Measurements from ENCODE around the gene RPGR.

RPGR gene

GRCh38 chrX:38326086-38326485 is 1.2 kb downstream of the RPGR start:
- DNase-seq, result no peak

GRCh38 chrX:38320819-38321218 is 6.5 kb downstream of the RPGR start:
- no peak for DNase-seq

DNA sequence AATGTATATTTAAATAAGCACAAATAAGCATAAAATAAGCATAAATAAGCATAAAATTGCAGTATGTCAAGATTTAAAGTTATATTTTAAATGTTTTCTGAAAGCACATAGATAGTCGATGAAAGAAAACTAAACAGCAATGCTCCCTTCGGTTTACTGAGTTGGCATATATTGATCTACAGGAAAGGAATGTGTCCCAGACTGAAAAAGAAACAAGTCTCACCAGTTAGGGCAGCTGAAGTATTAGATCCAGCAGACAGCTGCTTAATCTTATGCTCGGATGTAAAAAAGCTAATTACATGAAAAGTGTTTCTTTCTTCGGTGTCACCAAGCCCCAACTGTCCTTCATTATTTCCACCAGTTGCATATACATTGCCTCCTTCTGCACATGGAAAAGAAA is 8.7 kb downstream of the RPGR start:
- no peak for DNase-seq

DNA sequence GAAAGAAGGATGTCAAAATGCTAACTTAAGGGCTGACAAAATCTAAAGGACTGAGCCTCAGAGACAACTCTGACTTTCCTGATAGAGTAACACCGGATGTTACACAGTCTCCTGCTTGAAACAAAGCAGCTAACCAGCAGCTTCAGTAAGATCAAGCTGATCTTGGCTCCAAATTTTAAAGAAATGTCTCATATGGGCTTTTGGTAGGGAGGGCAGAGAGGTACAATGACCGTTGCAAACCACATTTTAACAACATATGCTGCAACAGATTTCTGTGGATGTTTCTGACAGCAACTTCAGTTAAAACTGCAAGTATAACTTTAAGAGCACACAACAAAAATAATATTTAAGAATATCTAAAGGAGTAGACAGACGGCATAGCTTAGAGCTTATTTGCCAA is 9.1 kb downstream of the RPGR start:
- no peak for DNase-seq

DNA sequence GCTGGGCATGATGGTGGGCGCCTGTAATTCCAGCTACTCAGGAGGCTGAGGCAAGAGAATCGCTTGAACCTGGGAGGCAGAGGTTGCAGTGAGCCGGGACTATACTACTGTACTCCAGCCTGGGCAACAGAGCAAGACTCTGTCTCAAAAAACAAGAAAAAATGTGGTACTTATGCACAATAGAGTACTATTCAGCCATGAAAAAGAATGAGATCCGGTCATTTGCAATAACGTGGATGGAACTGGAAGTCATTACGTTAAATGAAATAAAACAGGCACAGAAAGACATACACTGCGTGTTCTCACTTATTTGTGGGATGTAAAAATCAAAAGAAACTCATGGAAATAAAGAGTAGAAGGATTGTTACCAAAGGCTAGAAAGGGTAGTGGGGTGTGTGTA is 12.1 kb downstream of the RPGR start:
- DNase-seq, result no peak

DNA sequence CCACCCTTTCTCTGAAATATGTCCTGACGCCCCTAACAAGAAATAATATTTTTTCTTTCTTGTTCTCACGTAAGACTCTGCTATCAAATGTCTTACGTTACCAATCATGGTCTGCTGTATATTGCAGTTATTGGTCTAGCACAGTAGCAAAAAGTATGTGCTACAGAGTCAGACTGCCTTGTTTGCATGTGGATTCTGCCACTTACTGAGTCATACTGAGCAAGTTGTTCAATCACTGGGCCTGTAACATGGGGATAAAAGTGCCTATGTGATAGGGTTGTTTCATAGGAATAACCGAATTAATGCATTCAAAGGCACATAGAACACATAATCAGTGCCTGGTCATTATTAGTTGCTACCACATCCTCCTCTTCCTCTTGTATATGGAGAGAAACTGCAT is 14.1 kb downstream of the RPGR start:
- no peak for DNase-seq

GRCh38 chrX:38312436-38312835 is 14.9 kb downstream of the RPGR start:
- no peak for DNase-seq

GRCh38 chrX:38311743-38312142 is 15.6 kb downstream of the RPGR start:
- no peak for DNase-seq

DNA sequence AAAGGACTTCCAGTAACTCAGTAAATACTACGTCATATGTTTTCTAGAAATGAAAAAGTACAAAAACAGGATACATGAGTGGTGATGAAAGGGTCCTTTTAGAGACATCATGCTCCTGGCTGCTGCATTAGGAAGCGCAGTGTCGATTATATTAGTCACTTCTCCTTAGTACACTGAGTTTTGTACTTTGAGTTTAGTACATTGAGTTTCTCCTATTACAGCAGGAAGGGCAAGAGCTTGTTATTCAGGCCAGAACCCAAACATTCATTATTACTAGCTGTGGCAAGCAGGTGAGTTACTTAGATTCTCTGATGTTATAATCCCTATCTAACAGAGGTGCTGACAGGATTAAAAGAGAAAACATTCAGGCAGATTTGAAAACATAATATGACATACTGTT is 21.3 kb downstream of the RPGR start:
- no peak for DNase-seq

DNA sequence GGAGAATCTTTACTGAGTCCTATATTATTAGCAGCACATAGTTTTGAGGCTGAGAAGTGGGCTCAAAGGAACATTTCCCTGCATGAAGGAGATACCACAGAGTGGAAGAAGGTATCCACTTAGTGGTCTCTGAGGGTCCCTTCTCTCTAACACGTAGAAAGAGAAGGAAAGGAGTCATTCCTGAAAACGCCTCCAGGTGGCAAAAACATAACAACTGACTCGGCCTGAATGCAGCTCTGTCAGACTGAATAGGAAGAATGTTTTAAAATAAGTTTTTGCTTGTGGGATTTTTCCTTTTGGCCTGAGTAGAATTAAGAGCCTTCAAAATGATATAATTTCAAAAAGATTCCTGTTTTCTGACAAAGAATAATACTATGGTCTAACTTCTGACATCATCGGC is 23.3 kb downstream of the RPGR start:
- DNase-seq, result peak; percentile 12

GRCh38 chrX:38293741-38294140 is 33.6 kb downstream of the RPGR start:
- no peak for DNase-seq

DNA sequence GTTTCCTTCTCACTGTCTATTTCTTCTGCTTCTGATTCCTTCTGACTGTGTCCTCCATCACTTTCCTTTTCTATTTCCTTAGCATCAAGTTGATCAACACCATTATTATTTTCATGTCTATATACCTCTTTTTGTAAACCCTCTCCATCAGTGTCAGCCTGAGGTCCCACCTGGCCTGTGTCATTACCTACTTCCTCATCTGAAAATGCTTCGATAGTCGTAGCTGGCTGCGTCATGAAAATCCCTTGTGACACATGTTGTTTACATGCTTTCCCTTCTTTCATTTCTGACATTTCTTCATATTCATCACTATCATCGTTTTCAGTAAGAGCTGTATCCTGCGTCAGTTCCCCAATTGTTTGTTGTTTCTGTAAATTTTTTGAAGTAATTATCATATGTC is 39.6 kb downstream of the RPGR start:
- DNase-seq, result no peak

DNA sequence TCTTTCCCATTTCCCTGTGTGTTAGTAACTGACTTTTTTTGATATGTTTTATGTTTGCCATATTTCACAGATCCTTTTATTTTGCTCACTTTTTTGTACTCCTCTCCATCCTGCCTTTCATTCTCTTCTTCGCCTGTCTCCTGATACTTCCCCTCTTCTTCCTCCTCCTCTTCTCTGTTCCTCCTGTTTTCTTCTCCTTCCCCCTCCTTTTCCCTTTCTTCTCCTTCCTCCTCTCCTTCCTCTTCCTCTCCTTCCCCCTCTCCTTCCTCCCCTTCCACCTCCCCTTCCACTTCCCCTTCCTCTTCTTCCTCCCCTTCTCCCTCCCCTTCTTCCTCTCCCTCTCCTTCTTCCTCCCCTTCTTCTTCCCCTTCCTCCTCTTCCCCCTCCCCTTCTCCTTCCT is 41.7 kb downstream of the RPGR start:
- DNase-seq, result no peak

GRCh38 chrX:38282049-38282448 is 45.3 kb downstream of the RPGR start:
- peak; percentile 1 for DNase-seq

GRCh38 chrX:38279188-38279587 is 48.1 kb downstream of the RPGR start:
- no peak for DNase-seq

- DNase-seq, result no peak
Observed at GRCh38 chrX:38278682-38279081, 48.6 kb downstream of the RPGR start.

DNA sequence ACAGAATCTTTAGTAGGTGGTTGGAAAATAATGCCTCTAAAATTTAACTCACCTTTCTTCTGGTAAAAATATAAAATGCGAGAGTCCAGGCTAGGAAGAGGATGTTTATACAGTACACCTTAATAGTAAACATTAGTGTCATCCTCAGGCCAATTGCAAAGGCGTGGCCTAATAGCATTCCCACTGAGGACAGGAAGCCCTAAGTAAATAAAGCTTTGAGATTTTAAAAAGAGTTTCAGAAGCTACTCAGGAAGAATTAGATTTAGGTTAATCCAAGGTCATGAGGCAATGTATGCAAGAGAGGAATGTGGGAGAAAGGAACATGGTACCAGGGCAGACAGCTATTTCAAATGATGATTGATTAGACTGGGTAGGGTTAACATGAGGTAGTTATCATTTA is 49.5 kb downstream of the RPGR start:
- no peak for DNase-seq

GRCh38 chrX:38277136-38277535 is 50.2 kb downstream of the RPGR start:
- DNase-seq, result no peak

DNA sequence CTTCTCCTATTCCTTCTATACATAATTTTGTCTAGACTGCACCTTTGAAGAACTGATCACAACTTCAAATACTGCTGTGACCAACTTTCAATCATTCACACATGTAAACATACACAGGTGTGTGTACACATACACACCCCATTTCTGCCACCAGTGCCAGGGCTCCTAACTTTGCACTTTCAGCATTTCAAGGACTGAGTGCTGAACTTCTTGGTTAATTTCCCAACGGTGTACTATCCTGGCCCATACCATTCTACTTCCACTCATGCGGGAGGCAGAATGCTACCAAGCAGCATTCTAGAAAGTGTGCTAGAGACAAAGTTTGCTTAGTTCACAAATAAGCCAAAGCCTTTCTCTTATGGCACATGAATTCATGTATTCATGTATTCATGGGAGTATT is 51.2 kb downstream of the RPGR start:
- DNase-seq, result no peak

DNA sequence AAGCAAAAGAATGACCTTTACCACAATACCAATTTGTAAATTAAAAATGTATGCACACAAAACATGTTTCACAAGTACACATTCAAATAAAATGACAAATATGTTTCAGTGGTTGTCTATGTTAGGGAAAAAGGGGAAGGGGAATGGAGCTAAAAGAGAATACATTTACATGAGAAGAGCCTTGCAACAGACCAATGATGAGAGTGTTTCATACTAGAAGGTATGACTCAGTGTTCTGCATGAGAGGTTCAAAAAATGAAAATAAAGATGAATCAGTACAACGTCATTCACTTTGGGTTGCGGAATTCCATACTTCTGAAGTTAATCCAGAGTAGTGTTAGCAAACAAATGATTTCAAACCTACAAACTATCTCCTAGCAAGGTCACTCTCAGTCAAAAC is 51.7 kb downstream of the RPGR start:
- DNase-seq, result no peak

- no peak for DNase-seq
Observed at GRCh38 chrX:38273453-38273852, 53.9 kb downstream of the RPGR start.

DNA sequence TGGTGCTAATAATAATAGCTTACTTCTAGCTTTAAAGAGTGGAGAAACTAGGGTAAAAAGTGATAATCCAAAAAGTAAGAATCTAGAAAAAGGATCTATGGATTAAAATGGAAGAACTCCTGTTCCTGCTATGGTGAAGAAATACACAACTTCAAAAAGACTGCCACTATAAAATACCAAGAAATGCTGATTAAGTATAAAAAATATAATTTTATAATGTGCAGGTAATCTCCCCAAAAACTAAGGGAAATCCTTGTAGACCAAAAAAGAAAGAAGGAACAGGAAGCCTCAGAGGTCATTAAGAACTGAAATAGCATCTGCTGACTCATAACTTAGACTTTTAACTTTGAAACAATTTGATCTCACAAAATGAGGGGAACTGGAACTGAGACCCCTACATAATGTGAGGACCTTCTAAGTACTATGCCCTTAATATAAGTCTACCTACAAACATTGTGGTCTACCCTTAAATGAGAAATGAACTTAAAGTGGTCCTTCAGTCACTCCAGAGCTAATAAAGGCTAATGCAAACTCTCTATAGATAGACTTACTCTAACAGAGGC is 56.1 kb downstream of the RPGR start:
- no peak for DNase-seq

DNA sequence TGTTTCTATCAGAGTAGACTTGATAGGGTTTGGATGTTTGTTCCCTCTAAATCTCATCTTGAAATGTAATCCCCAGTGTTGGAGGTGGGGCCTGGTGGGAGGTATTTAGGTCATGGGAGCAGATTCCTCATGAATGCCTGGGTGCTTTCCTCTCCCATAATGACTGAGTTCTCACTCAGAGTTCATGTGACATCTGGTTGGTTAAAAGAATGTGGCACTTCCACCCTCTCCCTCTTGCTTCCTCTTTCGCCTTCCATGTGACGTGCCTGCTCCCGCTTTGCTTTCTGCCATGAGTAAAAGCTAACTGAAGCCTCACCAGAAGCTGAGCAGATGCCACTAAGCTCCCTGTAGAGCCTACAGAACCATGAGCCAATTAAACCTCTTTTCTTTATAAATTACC is 59.3 kb downstream of the RPGR start:
- no peak for DNase-seq

DNA sequence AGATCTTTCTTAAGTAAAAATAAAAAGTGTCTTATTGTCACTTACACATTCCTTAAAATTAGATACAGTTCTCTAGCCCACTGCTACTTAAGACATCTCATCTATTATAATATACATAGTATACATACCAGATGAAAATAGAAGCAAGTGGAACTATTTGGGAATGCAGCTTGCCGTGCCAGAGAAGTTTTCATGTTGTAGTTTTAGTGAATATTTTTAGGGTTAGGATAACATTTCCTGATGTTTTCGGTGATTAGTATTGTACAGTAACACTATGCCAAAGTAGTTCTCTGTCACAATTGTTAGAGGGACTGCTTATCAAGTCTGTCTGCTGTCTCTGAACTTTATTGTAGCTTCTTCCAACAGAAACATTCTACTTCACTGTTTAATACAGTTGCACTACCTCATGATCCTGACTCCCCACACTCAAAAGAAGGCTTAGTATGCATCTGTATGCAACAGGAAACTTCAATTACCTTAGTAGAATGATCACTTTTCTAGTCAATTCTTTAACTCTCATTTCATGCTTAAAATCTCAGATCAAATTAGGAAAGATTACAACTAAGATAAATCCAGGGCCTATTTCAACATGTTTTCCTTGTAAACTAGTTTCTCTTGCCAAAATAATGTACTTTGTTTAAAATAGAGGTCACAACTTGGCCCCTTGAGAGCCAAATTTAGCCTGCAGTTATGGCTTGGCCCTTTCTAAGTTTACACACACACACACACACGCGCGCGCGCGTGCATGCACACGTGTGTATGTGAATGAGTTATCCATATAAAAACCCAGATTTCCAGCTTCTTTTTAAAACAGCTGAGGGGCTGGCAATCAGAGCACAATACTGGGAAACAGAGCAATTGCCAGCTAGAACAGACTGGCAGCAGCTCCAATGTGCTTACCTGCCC is 64.3 kb downstream of the RPGR start:
- DNase-seq, result no peak

DNA sequence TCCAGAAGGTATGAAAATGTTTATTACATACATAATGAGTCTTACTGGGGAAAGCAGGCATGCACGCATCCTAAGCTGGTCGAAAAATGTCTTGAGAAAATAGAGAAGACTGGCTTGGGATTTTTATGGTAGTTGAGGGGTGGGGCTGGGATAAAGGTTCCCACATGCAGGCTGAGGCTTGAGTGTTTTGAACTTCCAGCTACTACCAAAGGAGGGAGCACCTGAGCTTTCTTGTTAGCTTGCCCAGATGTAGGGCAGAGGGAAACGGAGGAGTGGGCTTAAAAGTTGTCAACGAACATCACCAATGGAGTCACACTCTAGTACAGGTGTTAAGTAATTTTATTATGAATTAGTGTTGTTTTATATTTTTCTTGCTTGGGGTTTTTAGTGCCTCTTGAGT is 67.1 kb downstream of the RPGR start:
- DNase-seq, result peak; percentile 5

All from hematopoietic multipotent progenitor cell treated with erythropoietin and hydrocortisone succinate and interleukin-3 and kit ligand, for 6 days (in vitro differentiated cells).